ENCODE measurements around the gene TUBA3E.
"Not testable (repeated sequence)": the region's sequence is repeated elsewhere in the genome, so short reads cannot be mapped to it uniquely, and the experiment has no call there.

TUBA3E gene

DNA sequence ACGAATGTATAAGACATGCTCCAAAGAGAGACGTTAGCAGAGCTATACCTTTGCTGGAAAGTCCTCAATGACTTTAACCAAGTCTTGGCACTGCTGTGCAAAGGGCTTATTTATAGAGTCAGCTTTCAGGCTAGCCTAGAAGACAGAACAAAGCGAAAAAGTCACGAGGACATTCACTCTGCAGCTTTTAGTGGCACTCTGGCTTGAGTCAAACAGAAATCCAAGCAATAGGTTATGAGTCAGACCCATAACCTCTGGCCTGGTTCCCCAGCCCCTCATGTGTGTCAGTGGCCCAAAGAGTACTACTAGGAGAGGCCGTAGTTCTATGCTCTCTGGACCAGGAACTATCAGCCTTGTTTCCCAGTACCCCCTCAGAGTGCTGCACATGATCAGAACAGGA lies 23.4 kb downstream of the TUBA3E start:
- not testable (repeated sequence) for H3K9ac ChIP-seq (ENCODE audit: low read length); H3K4me3 ChIP-seq (ENCODE audit: low read length); H3K27ac ChIP-seq (ENCODE audit: low read depth, low read length); H3K27me3 ChIP-seq (ENCODE audit: control insufficient read depth, insufficient read depth, low read length); H3K4me1 ChIP-seq (ENCODE audit: control insufficient read depth, insufficient read depth, low read length)
- peaks cover 15% of the 10 kb centered on the region for H3K36me3 ChIP-seq (ENCODE audit: control insufficient read depth, insufficient read depth, low read length)

DNA sequence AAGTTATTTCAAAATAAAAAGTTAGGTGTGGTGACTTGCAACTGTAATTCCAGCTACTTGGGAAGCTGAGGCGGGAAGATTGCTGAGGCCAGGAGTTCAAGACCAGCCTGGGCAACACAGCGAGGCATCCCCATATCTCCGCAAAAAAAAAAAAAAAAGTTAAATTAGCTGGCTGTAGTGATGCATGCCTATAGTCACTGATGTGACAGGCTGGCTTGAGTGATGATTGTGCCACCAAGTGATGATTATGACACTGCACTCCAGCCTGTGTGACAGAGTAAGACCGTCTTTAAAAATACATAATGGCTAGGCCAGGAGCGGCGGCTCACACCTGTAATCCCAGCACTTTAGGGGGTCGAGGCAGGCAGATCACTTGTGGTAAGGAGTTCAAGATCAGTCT lies 28.3 kb downstream of the TUBA3E start:
- Histone ChIP-seq H3K36me3 (ENCODE audit: control insufficient read depth, insufficient read depth, low read length) (peaks cover 14% of the 10 kb centered on the region), H3K27ac (ENCODE audit: low read depth, low read length) (no peak overlapping the region), H3K4me1 (ENCODE audit: control insufficient read depth, insufficient read depth, low read length) (no peaks in the 10 kb centered on the region), H3K4me3 (ENCODE audit: low read length) (no peak overlapping the region), H3K27me3 (ENCODE audit: control insufficient read depth, insufficient read depth, low read length) (no peaks in the 10 kb centered on the region), H3K9ac (ENCODE audit: low read length) (no peak overlapping the region)

DNA sequence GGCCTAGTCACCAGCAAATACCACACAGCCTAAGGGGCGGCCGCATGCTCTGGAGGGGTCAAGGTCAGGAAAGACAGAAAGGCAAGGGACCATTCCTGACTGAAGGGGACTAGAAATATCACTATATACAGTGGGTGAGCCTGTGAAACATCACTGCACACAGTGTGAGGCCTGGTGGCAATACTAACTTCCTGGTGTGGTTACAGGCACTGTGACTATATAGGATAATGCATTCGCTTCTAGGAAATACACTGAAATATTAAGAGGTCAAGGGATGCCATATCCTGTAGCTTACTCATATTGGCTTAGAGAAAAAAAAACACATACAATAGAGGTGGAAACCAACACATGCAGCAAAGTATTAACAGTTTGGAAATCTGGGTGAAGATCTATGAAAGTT lies 29.1 kb downstream of the TUBA3E start:
- peaks cover 15% of the 10 kb centered on the region for H3K36me3 ChIP-seq (ENCODE audit: control insufficient read depth, insufficient read depth, low read length)

DNA sequence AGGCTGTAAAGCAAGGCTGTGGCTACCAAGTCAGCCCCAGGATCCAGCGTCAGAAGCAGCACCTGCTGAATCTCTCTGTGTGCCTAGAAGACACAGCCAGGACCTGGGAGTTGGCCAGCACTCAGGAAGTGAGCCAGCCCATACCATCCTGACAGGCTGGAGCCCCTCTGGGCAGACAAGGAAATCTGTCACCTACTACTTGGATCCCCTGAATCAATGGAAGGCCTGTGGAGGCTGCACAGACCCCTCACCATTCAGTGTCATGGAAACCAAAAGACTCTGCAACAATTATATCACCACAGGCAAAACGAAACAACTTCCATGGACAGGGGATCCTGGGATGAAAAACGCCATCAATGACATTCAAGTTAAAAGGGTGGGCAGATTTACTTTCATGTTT lies 31.6 kb downstream of the TUBA3E start:
- H3K4me3 ChIP-seq (ENCODE audit: low read length); H3K4me1 ChIP-seq (ENCODE audit: control insufficient read depth, insufficient read depth, low read length); H3K27ac ChIP-seq (ENCODE audit: low read depth, low read length); H3K27me3 ChIP-seq (ENCODE audit: control insufficient read depth, insufficient read depth, low read length); H3K9ac ChIP-seq (ENCODE audit: low read length): not testable (repeated sequence)
- peaks cover 22% of the 10 kb centered on the region for H3K36me3 ChIP-seq (ENCODE audit: control insufficient read depth, insufficient read depth, low read length)

More for the DNA sequence above, 29.1 kb downstream of the TUBA3E start:
- H3K4me3 ChIP-seq (ENCODE audit: low read length); H3K9ac ChIP-seq (ENCODE audit: low read length); H3K27ac ChIP-seq (ENCODE audit: low read depth, low read length); H3K27me3 ChIP-seq (ENCODE audit: control insufficient read depth, insufficient read depth, low read length); H3K4me1 ChIP-seq (ENCODE audit: control insufficient read depth, insufficient read depth, low read length): not testable (repeated sequence)

GRCh38 chr2:130165293-130166016 lies 32.8 kb downstream of the TUBA3E start:
- no peaks in the 10 kb centered on the region for H3K27me3 ChIP-seq (ENCODE audit: control insufficient read depth, insufficient read depth, low read length)
- no peak overlapping the region for H3K27ac ChIP-seq (ENCODE audit: low read depth, low read length)
- no peak overlapping the region for H3K9ac ChIP-seq (ENCODE audit: low read length)
- H3K4me3 ChIP-seq (ENCODE audit: low read length) = no peak overlapping the region
- no peaks in the 10 kb centered on the region for H3K4me1 ChIP-seq (ENCODE audit: control insufficient read depth, insufficient read depth, low read length)
- peaks cover 18% of the 10 kb centered on the region for H3K36me3 ChIP-seq (ENCODE audit: control insufficient read depth, insufficient read depth, low read length)

GRCh38 chr2:130162968-130163367 lies 35.3 kb downstream of the TUBA3E start:
- H3K4me3 ChIP-seq (ENCODE audit: low read length) = no peak overlapping the region
- no peak overlapping the region for H3K9ac ChIP-seq (ENCODE audit: low read length)
- peaks cover 18% of the 10 kb centered on the region for H3K36me3 ChIP-seq (ENCODE audit: control insufficient read depth, insufficient read depth, low read length)
- H3K27me3 ChIP-seq (ENCODE audit: control insufficient read depth, insufficient read depth, low read length) = no peaks in the 10 kb centered on the region
- no peaks in the 10 kb centered on the region for H3K4me1 ChIP-seq (ENCODE audit: control insufficient read depth, insufficient read depth, low read length)
- H3K27ac ChIP-seq (ENCODE audit: low read depth, low read length) = no peak overlapping the region

DNA sequence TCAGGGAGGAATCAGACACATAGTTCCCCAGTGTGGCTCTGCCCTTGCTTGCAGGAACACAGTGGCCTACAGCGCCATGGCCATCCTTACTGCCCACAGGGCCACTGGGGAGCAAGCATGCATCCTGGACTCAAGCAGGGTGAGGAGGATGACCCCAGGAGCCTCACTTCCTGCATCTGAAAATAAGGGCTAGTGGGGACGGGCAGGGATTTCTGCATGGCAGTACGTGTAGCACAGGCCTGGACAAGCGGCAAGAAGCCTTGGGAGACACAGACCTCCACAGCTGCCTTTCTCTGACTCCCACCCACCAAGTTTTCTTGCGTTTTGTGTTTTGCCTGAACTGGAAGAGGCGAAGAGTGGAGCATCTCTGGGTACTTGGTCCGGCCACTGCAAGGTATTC lies 35.8 kb downstream of the TUBA3E start:
- H3K36me3 ChIP-seq (ENCODE audit: control insufficient read depth, insufficient read depth, low read length) = peaks cover 16% of the 10 kb centered on the region

GRCh38 chr2:130160838-130161705 lies 37.2 kb downstream of the TUBA3E start:
- H3K27ac ChIP-seq (ENCODE audit: low read depth, low read length); H3K9ac ChIP-seq (ENCODE audit: low read length); H3K4me1 ChIP-seq (ENCODE audit: control insufficient read depth, insufficient read depth, low read length); H3K27me3 ChIP-seq (ENCODE audit: control insufficient read depth, insufficient read depth, low read length); H3K4me3 ChIP-seq (ENCODE audit: low read length): not testable (repeated sequence)
- peaks cover 17% of the 10 kb centered on the region for H3K36me3 ChIP-seq (ENCODE audit: control insufficient read depth, insufficient read depth, low read length)

More for the DNA sequence above, 35.8 kb downstream of the TUBA3E start:
- H3K27me3 ChIP-seq (ENCODE audit: control insufficient read depth, insufficient read depth, low read length); H3K9ac ChIP-seq (ENCODE audit: low read length); H3K27ac ChIP-seq (ENCODE audit: low read depth, low read length); H3K4me3 ChIP-seq (ENCODE audit: low read length); H3K4me1 ChIP-seq (ENCODE audit: control insufficient read depth, insufficient read depth, low read length): not testable (repeated sequence)

DNA sequence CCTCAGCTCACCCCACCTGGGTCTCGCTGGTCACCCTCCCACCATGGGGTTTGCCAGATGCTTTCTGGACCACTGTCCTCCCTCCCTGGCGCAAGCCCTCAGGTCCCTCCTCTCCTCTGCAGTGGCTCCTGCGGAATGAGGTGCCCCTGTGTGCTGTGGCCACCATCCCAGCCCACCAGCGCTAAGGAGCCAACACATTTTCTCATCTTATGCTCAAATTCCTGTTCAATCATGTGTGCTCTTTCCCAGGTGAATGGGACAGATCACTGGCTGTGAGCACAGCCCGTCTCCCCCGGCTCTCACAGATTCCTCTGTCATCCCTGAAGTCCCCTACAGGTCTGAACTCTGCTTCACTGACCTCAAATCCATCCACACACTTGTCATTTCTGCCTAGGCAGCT lies 38.1 kb downstream of the TUBA3E start:
- H3K9ac ChIP-seq (ENCODE audit: low read length) = no peak overlapping the region
- H3K27ac ChIP-seq (ENCODE audit: low read depth, low read length) = no peak overlapping the region
- H3K36me3 ChIP-seq (ENCODE audit: control insufficient read depth, insufficient read depth, low read length) = peaks cover 17% of the 10 kb centered on the region
- H3K4me3 ChIP-seq (ENCODE audit: low read length) = no peak overlapping the region
- no peaks in the 10 kb centered on the region for H3K4me1 ChIP-seq (ENCODE audit: control insufficient read depth, insufficient read depth, low read length)
- H3K27me3 ChIP-seq (ENCODE audit: control insufficient read depth, insufficient read depth, low read length) = no peaks in the 10 kb centered on the region

GRCh38 chr2:130159376-130159775 lies 38.9 kb downstream of the TUBA3E start:
- peaks cover 17% of the 10 kb centered on the region for H3K36me3 ChIP-seq (ENCODE audit: control insufficient read depth, insufficient read depth, low read length)
- H3K4me1 ChIP-seq (ENCODE audit: control insufficient read depth, insufficient read depth, low read length); H3K4me3 ChIP-seq (ENCODE audit: low read length); H3K9ac ChIP-seq (ENCODE audit: low read length); H3K27me3 ChIP-seq (ENCODE audit: control insufficient read depth, insufficient read depth, low read length); H3K27ac ChIP-seq (ENCODE audit: low read depth, low read length): not testable (repeated sequence)

- Histone ChIP-seq H3K27ac (ENCODE audit: low read depth, low read length) (no peak overlapping the region), H3K36me3 (ENCODE audit: control insufficient read depth, insufficient read depth, low read length) (peaks cover 11% of the 10 kb centered on the region), H3K27me3 (ENCODE audit: control insufficient read depth, insufficient read depth, low read length) (no peaks in the 10 kb centered on the region), H3K4me1 (ENCODE audit: control insufficient read depth, insufficient read depth, low read length) (no peaks in the 10 kb centered on the region), H3K9ac (ENCODE audit: low read length) (no peak overlapping the region), H3K4me3 (ENCODE audit: low read length) (no peak overlapping the region)
Observed at GRCh38 chr2:130158631-130159030, 39.6 kb downstream of the TUBA3E start.

DNA sequence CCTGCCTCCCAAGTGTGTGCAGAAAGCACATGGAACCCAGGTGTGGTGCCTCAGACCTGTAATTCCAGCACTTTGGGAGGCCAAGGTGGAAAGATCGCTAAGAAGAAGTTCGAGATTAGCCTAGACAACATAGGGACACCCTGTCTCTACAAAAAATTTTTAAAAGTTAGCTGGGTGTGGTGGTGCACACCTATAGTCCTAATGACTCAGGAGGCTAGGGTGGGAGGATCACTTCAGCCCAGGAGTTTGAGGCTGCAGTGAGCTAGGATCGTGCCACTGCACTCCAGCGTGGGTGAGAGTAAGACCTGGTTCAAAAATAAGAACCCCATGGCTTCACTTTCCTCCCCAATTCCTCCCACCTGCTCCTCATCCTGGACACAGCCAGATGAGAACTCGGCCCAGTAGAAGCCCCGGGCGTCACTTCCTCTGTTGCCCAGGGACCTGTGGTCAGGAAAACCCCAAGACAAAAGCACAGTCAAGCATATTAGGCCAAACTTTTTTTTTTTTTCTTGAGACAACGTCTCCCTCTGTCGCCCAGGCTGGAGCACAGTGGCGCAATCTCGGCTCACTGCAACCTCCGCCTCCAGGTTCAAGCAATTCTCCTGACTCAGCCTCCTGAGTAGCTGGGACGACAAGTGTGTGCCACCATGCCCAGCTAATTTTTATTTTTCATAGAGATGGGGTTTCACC lies 40.3 kb downstream of the TUBA3E start:
- not testable (repeated sequence) for H3K27ac ChIP-seq (ENCODE audit: low read depth, low read length); H3K27me3 ChIP-seq (ENCODE audit: control insufficient read depth, insufficient read depth, low read length); H3K9ac ChIP-seq (ENCODE audit: low read length); H3K4me3 ChIP-seq (ENCODE audit: low read length); H3K4me1 ChIP-seq (ENCODE audit: control insufficient read depth, insufficient read depth, low read length)
- H3K36me3 ChIP-seq (ENCODE audit: control insufficient read depth, insufficient read depth, low read length) = peaks cover 10% of the 10 kb centered on the region

Data from rectal smooth muscle tissue (tissue), 1 donor.